AG04450 (cell line): ENCODE results near the gene CLCN5. TPM values are rescaled to one million over a fixed set of nuclear protein-coding genes. Genes with fewer than 3 reads are reported as not detected.

Source experiments
- CTCF ChIA-PET: fragments of 300-600, 350-600 bp; formaldehyde crosslinking; extraction: SDS; loops from one replicate; lab custom pipeline; 2022; ENCODE audit warnings: antibody characterized with exemption, inconsistent platforms; lab: Charles Lee
- POLR2A ChIA-PET: fragments of 350-600 bp; formaldehyde crosslinking; extraction: SDS; loops from one replicate; lab custom pipeline; 2021; ENCODE audit warnings: antibody characterized with exemption, inconsistent platforms; lab: Yijun Ruan, JAX
- DNase-seq: peaks from one replicate; pipeline ENCODE4 v3.0.0-alpha.2; 2011; ENCODE audit warnings: low read depth, low spot score
- H3K27ac ChIP-seq: one replicate; pipeline ENCODE4 v1.5.1; 2012; ENCODE audit warnings: low read depth, low read length, control low read depth
- H3K27me3 ChIP-seq: one replicate; pipeline ENCODE4 v1.6.0; 2012; ENCODE audit warnings: low read length; ENCODE audit not compliant: control insufficient read depth, insufficient read depth
- H3K4me3 ChIP-seq: 2 replicates; pipeline ENCODE4 v1.5.1; 2011; ENCODE audit warnings: mild to moderate bottlenecking, low read depth, low read length, control low read depth
- H3K9me3 ChIP-seq: 2 replicates; pipeline ENCODE4 v1.5.1; 2012; ENCODE audit warnings: low read length; ENCODE audit not compliant: control insufficient read depth, insufficient read depth
- polyA plus RNA-seq: library from polyadenylated mRNA; depleted of rRNA; stranded (reverse); fragments of >200 nt; gene quantifications from 2 replicates; pipeline ENCODE4 v1.2.3, GENCODE V29; 2011
- TF ChIP-seq, protein P1 (sequence below): IDR thresholded peaks from 2 replicates; pipeline ENCODE4 v1.5.1; 2011; ENCODE audit warnings: low read depth, low read length, control low read depth, inconsistent platforms

Gene CLCN5
- polyA plus RNA-seq, 1 experiment = 2.2 TPM

DNA sequence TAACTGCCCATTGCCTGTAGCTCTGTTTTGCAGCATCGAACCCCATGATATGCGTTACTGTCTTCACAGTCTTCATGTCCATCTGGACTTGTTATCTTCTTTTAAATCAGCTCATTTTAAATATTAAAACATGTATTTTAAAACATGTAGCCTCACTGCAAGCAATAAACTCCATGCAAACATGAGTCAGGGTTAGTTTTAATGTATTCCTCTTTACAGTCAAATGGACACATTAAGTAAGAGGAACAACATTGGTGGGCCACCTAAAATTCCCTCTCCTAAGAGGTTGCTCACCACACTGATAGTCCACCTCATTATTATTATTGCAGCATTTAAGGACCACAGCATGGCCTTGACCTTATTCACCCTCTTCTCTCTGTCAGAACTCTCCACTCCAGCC is 74.1 kb downstream of the CLCN5 start:
- H3K9me3 ChIP-seq = no peaks in the 10 kb centered on the region
- no peak for DNase-seq
- ChIA-PET CTCF (interaction anchor here (1.0 kb wide), 1 partner anchor 77 kb away, joined by 4 read pairs; no protein-coding TSS in a partner anchor), POLR2A (no interaction called here)
- TF ChIP-seq, protein P1, sequence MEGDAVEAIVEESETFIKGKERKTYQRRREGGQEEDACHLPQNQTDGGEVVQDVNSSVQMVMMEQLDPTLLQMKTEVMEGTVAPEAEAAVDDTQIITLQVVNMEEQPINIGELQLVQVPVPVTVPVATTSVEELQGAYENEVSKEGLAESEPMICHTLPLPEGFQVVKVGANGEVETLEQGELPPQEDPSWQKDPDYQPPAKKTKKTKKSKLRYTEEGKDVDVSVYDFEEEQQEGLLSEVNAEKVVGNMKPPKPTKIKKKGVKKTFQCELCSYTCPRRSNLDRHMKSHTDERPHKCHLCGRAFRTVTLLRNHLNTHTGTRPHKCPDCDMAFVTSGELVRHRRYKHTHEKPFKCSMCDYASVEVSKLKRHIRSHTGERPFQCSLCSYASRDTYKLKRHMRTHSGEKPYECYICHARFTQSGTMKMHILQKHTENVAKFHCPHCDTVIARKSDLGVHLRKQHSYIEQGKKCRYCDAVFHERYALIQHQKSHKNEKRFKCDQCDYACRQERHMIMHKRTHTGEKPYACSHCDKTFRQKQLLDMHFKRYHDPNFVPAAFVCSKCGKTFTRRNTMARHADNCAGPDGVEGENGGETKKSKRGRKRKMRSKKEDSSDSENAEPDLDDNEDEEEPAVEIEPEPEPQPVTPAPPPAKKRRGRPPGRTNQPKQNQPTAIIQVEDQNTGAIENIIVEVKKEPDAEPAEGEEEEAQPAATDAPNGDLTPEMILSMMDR = no peak
- no peak overlapping the region for H3K27ac ChIP-seq
- no peaks in the 10 kb centered on the region for H3K27me3 ChIP-seq
- no peak overlapping the region for H3K4me3 ChIP-seq

DNA sequence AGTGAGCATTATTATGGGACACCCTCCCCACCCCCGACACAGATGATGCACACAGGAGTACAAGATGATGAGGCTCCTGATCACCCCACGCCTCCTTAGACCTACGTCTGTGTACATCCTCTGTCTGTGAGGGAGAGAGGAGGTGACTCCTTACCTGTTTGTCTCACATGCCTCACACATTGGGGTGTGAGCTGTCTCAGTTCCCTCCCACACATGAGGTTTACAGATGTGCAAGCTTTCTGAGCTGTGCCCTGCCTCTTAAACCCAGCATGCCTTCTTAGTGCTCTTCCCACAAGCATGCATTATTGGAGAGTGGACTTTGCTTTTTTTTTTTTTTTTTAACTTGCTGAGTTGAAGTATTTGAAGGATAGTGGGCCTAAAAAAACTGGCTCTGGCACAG is 76.7 kb downstream of the CLCN5 start:
- TF ChIP-seq, protein P1 = no peak
- ChIA-PET CTCF (no interaction called here), POLR2A (no interaction called here)
- Histone ChIP-seq H3K27me3 (no peaks in the 10 kb centered on the region), H3K27ac (no peak overlapping the region), H3K9me3 (no peaks in the 10 kb centered on the region), H3K4me3 (no peak overlapping the region)
- no peak for DNase-seq

DNA sequence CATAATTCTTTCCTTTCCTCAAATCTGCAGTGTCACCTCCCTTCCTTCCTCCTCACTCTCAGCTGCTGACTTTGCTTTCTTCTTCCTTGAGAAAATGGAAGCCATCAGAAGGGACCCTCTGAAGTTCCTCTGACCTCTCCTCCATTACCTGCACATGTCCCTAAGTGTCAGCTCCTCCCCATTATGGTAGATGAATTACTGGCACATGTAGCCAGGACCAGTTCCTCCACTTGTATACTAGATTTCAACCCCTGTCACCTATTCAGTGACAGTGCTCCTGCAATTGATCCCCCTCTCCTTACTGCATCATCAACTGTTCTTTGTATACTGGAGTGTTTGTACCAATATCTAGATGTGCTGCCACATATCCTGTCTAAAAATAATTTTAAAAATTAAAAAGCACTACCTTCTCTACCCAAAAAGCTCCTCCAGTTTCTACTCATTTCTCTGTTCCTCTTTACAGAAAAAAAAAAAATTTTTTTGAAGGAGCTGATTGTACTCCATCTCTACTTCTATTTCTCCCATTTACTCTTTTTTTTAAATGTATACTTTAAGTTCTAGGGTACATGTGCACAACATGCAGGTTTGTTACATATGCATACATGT is 78.6 kb downstream of the CLCN5 start:
- ChIA-PET POLR2A (no interaction called here), CTCF (interaction anchor here (1.0 kb wide), 1 partner anchor 82 kb away, joined by 3 read pairs; no protein-coding TSS in a partner anchor)
- Histone ChIP-seq H3K9me3 (no peaks in the 10 kb centered on the region), H3K4me3 (no peak overlapping the region), H3K27ac (no peak overlapping the region), H3K27me3 (no peaks in the 10 kb centered on the region)
- TF ChIP-seq, protein P1 = no peak
- no peak for DNase-seq

- TF ChIP-seq, protein P1 = no peak
- ChIA-PET CTCF (interaction anchor here (0.5 kb wide), 1 partner anchor 1112 kb away, joined by 3 read pairs; no protein-coding TSS in a partner anchor), POLR2A (no interaction called here)
- H3K27me3 ChIP-seq = no peaks in the 10 kb centered on the region
- no peak overlapping the region for H3K4me3 ChIP-seq
- no peak for DNase-seq
- H3K27ac ChIP-seq = no peak overlapping the region
- H3K9me3 ChIP-seq = no peaks in the 10 kb centered on the region
Measured at GRCh38 chrX:50002067-50002714, 79.8 kb downstream of the CLCN5 start.

DNA sequence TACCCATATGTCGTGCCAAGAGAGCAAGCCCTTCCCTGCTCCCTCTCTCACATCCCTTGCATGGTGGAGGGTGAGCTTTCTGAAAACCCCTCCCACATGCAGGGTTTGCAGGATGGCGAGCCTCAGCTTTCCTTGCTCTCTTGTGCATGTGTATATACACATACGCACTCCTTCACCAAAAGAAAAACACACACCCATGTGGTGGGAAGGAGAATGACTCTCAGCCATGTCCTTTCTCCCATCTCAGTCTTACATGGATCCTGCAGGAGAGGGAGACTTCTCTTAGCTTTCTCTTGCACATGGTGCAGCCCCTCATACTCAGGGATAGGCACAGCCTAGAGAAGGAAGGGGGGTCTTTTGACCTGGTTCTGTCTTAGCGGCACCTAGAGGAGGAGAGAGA is 81.1 kb downstream of the CLCN5 start:
- TF ChIP-seq, protein P1 = no peak
- no peaks in the 10 kb centered on the region for H3K9me3 ChIP-seq
- no peaks in the 10 kb centered on the region for H3K27me3 ChIP-seq
- no peak overlapping the region for H3K27ac ChIP-seq
- CTCF ChIA-PET = no interaction called here
- DNase-seq = no peak
- POLR2A ChIA-PET = no interaction called here
- H3K4me3 ChIP-seq = no peak overlapping the region
